ENCODE measurements around the gene SDHAF1.

Gene SDHAF1

GRCh38 chr19:36043952-36044351, 49.0 kb downstream of the SDHAF1 start:
- H3K36me3 ChIP-seq (ENCODE audit: control insufficient read depth, insufficient read depth, low read length), result peaks cover 4% of the 10 kb centered on the region
- H3K4me3 ChIP-seq (ENCODE audit: extremely low read depth, insufficient read depth, low read length, poor library complexity, severe bottlenecking), result no peak overlapping the region
- peaks cover 12% of the 10 kb centered on the region for H3K4me1 ChIP-seq (ENCODE audit: control insufficient read depth, insufficient read depth, low read length, poor library complexity, severe bottlenecking)
- WGBS, 2 experiments (ENCODE audit: insufficient coverage in 2 of 2), result 100% methylated on average over 2 of the region's 2 CpGs; no CpG with 5 or more reads in 1 of the 2 experiments
- H3K9me3 ChIP-seq (ENCODE audit: control insufficient read depth, low read length), result no peaks in the 10 kb centered on the region
- H3K27ac ChIP-seq (ENCODE audit: low read depth, low read length, severe bottlenecking), result no peak overlapping the region
